Posterior vena cava (tissue), 2 donors: ENCODE results near the gene APOA4. TPM values are rescaled to one million over a fixed set of nuclear protein-coding genes. Genes with fewer than 3 reads are reported as not detected.

Experiments used
- DNase-seq: peaks from one replicate; pipeline ENCODE4 v3.0.0-alpha.2; 2020; ENCODE audit warnings: low spot score
- intact Hi-C, 2 donors: fragments of 100-400 bp; cut with DNase I; formaldehyde crosslinking; loops; one replicate each; pipeline versions ENCODE4 v1.14.1 to v1.14.2; 2022 to 2023
- total RNA-seq, 2 donors: library from RNA; stranded (reverse); fragmentation: NEBNext Ultra II Directional; extraction: Animal tissue kit (Norgen Biotek cat#: 25700); gene quantifications; one replicate each; pipeline ENCODE4 v1.2.1, GENCODE V29; 2021
- donor health status: DM: yes; HTN: yes; CAD: no.
- donor health status: DM: yes; HTN: yes; CAD: no.

APOA4 gene
- total RNA-seq, 2 donors from 2014 or later, result 2.0 TPM; not detected in 1

DNA sequence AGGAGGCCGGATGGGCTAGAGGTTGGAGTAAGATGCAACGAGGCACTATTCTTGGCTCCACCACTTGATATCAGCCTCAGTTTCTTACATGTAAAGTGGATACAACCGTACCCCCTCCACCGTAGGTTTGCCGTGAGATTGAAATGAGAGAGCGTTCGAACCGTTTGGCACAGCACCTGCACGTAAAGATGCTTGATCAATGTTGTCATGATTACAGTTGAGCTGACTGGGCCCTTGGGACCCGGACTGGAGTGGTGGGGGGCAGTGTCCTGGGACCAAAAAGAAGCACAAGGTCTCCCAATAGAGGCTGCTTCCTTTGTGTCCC lies 10.3 kb upstream of the APOA4 start:
- intact Hi-C loops, result loop anchor here in 1 of 2 donors (5.0 kb wide), 1 partner anchor 41 kb away; the partner anchor contains the start of gene APOA5
- peak; percentile 67 for DNase-seq

DNA sequence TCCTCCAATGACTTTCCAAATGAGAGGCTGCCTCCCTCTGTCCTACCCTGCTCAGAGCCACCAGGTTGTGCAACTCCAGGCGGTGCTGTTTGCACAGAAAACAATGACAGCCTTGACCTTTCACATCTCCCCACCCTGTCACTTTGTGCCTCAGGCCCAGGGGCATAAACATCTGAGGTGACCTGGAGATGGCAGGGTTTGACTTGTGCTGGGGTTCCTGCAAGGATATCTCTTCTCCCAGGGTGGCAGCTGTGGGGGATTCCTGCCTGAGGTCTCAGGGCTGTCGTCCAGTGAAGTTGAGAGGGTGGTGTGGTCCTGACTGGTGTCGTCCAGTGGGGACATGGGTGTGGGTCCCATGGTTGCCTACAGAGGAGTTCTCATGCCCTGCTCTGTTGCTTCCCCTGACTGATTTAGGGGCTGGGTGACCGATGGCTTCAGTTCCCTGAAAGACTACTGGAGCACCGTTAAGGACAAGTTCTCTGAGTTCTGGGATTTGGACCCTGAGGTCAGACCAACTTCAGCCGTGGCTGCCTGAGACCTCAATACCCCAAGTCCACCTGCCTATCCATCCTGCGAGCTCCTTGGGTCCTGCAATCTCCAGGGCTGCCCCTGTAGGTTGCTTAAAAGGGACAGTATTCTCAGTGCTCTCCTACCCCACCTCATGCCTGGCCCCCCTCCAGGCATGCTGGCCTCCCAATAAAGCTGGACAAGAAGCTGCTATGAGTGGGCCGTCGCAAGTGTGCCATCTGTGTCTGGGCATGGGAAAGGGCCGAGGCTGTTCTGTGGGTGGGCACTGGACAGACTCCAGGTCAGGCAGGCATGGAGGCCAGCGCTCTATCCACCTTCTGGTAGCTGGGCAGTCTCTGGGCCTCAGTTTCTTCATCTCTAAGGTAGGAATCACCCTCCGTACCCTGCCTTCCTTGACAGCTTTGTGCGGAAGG lies 9.5 kb upstream of the APOA4 start:
- peak; percentile 65 for DNase-seq
- intact Hi-C loops, result loop anchor here in 1 of 2 donors (5.0 kb wide), 1 partner anchor 40 kb away; the partner anchor contains the start of gene APOA5

DNA sequence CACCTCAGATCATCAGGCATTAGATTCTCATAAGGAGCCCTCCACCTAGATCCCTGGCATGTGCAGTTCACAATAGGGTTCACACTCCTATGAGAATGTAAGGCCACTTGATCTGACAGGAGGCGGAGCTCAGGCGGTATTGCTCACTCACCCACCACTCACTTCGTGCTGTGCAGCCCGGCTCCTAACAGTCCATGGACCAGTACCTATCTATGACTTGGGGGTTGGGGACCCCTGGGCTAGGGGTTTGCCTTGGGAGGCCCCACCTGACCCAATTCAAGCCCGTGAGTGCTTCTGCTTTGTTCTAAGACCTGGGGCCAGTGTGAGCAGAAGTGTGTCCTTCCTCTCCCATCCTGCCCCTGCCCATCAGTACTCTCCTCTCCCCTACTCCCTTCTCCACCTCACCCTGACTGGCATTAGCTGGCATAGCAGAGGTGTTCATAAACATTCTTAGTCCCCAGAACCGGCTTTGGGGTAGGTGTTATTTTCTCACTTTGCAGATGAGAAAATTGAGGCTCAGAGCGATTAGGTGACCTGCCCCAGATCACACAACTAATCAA lies 8.8 kb upstream of the APOA4 start:
- intact Hi-C loops, result loop anchor here in 1 of 2 donors (5.0 kb wide), 1 partner anchor 40 kb away; the partner anchor contains the start of gene APOA5
- peak; percentile 25 for DNase-seq

DNA sequence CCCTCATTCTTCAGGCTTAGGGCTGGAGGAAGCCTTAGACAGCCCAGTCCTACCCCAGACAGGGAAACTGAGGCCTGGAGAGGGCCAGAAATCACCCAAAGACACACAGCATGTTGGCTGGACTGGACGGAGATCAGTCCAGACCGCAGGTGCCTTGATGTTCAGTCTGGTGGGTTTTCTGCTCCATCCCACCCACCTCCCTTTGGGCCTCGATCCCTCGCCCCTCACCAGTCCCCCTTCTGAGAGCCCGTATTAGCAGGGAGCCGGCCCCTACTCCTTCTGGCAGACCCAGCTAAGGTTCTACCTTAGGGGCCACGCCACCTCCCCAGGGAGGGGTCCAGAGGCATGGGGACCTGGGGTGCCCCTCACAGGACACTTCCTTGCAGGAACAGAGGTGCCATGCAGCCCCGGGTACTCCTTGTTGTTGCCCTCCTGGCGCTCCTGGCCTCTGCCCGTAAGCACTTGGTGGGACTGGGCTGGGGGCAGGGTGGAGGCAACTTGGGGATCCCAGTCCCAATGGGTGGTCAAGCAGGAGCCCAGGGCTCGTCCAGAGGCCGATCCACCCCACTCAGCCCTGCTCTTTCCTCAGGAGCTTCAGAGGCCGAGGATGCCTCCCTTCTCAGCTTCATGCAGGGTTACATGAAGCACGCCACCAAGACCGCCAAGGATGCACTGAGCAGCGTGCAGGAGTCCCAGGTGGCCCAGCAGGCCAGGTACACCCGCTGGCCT lies 7.2 kb upstream of the APOA4 start:
- intact Hi-C loops, result loop anchor here in 1 of 2 donors (5.0 kb wide), 1 partner anchor 38 kb away; the partner anchor contains the start of gene APOA5
- DNase-seq, result no peak

DNA sequence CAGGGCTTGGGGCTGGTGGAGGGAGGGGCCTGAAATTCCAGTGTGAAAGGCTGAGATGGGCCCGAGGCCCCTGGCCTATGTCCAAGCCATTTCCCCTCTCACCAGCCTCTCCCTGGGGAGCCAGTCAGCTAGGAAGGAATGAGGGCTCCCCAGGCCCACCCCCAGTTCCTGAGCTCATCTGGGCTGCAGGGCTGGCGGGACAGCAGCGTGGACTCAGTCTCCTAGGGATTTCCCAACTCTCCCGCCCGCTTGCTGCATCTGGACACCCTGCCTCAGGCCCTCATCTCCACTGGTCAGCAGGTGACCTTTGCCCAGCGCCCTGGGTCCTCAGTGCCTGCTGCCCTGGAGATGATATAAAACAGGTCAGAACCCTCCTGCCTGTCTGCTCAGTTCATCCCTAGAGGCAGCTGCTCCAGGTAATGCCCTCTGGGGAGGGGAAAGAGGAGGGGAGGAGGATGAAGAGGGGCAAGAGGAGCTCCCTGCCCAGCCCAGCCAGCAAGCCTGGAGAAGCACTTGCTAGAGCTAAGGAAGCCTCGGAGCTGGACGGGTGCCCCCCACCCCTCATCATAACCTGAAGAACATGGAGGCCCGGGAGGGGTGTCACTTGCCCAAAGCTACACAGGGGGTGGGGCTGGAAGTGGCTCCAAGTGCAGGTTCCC lies 6.5 kb upstream of the APOA4 start, which contains the start of gene APOC3:
Gene APOC3, plus strand, starts transcription at position 383 of the 659 bp plus-strand sequence. CDS start 676 bp downstream, outside the sequence.
- intact Hi-C loops, result loop anchor here in 1 of 2 donors (5.0 kb wide), 1 partner anchor 37 kb away; the partner anchor contains the start of gene APOA5
- DNase-seq, result no peak

DNA sequence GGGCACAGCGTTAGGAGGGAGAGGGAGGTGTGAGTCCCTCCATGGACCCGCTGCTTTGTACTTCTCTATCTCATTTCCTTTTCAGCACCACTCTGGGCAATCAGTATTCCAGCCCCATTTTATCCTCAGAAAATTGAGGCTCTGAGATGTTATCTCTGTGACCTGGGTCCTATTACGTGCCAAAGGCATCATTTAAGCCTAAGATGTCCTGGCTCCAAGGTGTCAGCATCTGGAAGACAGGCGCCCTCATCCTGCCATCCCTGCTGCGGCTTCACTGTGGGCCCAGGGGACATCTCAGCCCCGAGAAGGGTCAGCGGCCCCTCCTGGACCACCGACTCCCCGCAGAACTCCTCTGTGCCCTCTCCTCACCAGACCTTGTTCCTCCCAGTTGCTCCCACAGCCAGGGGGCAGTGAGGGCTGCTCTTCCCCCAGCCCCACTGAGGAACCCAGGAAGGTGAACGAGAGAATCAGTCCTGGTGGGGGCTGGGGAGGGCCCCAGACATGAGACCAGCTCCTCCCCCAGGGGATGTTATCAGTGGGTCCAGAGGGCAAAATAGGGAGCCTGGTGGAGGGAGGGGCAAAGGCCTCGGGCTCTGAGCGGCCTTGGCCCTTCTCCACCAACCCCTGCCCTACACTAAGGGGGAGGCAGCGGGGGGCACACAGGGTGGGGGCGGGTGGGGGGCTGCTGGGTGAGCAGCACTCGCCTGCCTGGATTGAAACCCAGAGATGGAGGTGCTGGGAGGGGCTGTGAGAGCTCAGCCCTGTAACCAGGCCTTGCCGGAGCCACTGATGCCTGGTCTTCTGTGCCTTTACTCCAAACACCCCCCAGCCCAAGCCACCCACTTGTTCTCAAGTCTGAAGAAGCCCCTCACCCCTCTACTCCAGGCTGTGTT lies 5.8 kb upstream of the APOA4 start:
- intact Hi-C loops, result no loop called here

DNA sequence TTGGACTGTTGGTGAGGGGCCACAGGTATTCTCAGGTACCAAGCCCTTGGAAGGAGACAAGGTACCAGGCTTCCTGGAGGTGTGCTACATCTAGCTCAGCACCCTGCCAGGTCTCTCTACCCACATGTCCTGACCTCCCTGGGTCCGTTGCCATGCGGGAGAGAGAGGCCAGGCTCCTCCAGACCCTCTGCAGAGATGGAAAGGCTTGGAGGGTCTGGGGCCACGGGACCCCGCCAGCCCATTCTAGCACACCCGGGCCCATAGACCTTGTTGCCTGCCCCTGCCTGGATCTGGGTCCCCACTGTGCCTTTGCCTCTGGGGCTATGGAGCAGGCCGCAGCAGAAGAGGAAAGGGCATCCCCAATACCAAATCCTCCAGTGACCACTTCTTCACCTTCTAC lies 4.4 kb upstream of the APOA4 start:
- no peak for DNase-seq
- intact Hi-C loops, result no loop called here

More for the DNA sequence above, 5.8 kb upstream of the APOA4 start:
- DNase-seq, result no peak

DNA sequence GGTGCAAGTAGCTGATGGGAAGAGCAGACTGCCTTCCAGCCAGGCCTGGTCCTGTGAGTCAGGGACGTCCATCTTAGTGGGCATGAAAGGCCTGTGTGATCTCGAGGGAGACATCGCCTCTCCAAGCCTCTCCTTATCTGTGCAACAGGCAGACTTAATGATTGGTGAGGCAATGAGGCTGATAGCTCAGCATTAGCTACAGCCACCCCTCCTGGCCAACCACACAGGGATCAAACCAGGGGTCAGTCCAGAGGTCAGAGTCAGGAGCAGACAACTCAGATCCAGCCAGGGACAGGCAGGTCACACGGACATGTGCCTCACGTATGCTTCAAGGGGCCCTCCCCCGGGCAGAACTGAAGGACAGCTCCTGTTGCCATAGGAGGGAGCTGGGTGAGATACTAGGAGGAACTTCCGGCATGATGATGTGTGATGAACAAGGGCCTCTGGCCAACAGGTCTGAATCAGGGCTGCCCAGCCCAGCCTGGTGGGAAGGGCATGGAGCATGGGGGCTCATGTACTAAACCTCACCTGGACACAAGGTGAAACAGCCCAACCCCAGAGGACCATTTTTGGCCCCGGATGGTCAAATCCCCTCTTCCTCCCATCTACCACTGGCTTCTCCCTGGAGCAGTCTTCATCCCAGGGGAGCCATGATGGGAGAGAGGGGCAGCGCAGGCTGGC lies 3.8 kb upstream of the APOA4 start:
- intact Hi-C loops, result no loop called here

DNA sequence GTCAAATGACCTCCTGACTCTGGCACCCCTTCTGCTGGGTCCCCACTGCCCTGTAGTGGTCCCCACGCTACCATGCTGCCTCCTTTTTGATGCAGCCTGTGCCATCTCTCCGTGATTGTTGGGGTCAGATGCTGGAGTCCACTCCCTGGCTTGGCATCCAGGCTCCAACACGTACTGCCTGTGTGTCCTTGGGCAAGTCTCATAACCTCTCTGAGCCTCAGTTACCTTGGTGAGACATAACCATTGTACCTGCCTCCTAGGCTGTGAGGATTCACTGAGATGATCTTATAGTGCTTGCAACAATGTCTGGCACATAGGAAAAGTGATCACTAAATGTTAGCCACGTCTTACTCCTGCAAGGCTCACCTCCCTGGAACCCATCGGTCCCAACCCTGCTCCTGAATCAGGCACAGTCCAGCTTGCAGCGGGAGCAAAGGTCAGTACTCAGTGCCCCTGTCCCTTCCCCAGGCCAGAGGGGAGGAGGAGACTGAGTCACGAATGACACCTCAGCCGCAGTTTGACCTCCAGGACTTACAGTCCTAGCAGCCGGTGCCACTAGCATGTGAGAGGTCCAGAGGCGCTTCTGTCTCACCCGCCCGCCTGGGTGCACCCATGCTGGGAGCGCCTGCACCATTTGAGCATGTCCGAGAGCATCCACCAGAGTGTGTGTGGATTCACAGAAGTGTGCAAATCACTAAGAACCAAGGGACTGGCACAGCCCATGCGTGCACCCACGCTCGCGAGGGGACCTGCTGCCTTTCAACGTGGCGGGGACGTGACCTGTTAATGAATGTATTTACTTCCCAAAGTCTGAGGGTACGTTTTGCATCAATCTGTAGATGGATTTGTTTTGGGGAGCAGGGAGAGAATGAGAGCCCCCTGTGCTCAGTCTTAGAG lies 3.0 kb upstream of the APOA4 start:
- intact Hi-C loops, result no loop called here
- DNase-seq, result peak; percentile 69

More for the DNA sequence above, 3.8 kb upstream of the APOA4 start:
- peak; percentile 77 for DNase-seq

DNA sequence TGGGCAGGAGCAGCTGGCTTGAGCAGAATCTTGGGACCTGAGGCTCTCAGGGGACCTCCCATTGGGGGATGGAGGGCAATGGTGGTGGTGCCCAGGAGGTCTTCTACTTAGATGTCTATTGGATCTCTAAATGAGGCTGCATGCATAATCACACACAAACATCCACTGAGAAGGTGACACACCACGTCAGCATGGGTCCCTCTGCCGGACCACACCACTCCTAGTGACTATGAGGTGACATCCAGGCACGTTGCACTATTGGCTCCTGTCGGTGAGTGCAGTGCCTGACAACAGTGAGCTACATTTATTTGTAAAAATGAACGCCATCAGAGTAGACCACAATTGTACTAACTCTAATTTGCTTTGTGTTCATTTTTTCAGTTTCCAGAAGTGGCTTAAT lies 2.3 kb upstream of the APOA4 start:
- no peak for DNase-seq
- intact Hi-C loops, result no loop called here

DNA sequence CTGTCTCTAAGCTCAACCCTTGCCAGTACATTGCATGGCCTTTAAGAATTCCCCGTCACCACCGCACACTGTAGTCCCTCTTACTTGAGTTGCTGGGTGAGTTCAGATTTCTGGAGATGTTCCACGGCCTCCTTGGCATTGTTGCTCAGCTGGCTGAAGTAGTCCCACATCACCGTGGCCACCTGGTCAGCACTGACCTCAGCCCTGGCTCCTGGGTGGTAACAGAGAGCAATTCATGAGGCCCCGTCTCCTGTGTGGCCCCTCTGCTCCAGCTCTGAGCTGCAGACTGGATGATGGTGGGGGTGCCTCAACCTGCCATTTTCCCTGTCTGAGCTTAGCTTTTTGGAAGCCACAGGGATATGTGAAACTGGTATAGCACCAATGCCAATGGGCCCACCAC lies 529 bp downstream of the APOA4 start:
- no peak for DNase-seq
- intact Hi-C loops, result no loop called here

DNA sequence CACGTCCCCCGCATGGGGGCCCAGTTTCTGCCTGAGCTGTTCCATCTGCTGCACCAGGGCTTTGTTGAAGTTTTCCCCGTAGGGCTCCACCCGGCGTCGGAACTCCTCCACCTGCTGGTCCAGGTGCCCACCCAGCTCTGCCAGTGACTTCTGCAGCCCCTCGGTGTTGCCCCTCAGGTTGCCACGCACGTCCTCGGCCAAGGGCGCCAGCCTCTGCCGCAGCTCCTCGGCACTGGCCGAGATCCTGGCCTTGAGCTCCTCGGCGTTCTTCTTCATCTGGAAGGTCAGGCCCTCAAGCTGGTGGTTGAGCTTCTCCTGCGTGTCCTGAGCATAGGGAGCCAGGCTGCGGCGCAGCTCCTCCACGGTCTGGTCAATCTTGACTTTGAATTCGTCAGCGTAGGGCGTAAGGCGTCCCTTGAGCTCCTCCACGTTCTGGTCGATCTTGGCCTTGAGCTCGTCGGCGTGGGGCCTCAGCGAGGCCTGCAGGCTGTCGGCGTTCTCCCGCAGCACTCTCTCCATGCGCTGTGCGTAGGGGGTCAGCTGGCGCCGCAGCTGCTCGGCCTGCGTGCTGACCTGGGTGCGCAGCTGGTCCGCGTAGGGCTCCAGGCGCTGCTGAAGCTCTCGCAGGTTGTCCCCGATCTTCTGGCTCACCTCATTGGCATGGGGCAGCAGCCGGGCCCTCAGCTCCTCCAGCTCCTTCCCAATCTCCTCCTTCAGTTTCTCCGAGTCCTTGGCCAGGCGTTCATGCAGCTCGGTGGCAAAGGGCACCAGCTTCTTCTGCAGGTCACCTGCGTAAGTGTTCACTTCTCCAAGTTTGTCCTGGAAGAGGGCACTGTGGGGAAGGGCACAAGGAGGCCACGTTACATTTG lies 1.8 kb downstream of the APOA4 start:
- intact Hi-C loops, result no loop called here
- peak; percentile 75 for DNase-seq

DNA sequence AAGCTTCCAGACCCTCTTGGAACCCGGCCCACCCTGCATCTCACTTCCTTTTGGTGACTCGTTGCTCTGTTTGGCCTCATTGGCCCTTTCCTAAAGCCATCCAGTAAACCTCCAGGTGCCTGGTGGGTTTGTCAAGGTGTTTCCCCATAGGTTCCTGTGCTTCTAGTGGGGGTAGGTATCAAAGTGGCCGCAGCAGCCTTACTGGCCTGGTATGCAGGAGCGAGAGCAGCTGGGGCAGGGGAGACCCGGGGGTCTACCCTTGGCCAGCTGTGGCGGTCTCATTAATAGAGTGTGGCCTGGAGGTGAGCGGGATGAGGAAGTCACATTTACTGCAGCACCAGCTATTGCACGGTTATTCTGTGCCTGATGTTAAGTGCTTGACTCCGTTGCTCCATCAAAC lies 4.1 kb downstream of the APOA4 start:
- DNase-seq, result no peak
- intact Hi-C loops, result no loop called here

DNA sequence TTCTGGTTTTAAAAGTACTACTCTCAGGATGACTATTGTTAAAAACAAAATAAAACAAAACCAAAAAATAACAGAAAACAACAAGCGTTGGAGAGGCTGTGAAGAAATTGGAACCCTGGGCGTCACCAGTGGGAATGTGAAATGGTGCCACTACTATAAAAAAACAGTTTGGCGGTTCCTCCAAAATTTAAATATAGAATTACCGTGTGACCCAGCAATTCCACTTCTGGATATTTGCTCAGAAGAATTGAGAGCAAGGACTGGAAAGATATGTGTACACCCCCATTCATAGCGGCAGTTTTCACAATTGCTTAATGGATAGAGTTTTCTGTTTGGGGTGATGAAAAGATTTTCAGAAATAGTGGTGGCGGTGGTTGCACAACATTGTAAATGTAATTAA lies 8.6 kb downstream of the APOA4 start:
- intact Hi-C loops, result no loop called here

DNA sequence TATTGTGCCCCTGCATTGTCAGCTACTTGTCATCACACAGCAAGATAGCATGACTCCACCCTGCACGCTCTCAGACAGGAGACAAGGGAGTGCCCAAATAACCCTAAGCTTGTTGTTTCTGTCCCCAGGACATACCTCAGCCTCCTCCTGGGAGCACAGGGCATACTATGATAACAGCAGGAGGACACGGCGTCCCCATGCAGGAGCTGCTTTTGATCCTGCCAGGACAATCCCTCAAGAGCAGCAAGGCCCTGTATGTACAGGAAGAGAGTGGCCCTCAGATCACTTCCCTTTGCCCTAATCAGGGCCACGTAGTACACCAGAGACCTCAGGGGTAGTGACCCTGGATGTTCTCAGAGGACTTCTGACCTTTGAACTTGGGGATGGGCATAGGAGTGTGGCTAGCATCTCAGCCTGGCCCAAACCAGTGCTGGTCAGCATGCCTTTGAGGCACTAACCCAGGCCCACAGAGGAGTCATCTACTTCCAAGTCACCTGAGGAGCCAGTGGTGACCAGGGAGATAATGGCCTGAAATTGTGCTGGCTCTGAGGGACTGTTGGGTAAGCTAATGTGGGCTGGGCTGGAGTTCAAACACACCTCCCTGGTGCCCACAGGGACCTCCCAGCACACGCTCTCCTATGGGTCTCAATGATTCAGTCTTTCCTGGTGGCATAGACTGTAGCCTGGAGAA lies 9.2 kb downstream of the APOA4 start:
- DNase-seq, result no peak
- intact Hi-C loops, result no loop called here

More for the DNA sequence above, 8.6 kb downstream of the APOA4 start:
- DNase-seq, result no peak
